Stimulated activated CD8-positive, alpha-beta memory T cell treated with anti-CD3 and anti-CD28 coated beads, Interleukin-12 subunit alpha, Interleukin-12 subunit beta, amount 100 ng/mL, for 4 hours (primary cell): ENCODE measurements around the gene TFPI2.

Experiments
- DNase-seq: peaks from one replicate; pipeline ENCODE4 v3.0.0-alpha.2; 2020; ENCODE audit warnings: low read depth

TFPI2 gene

GRCh38 chr7:93910076-93910994, 19.8 kb upstream of the TFPI2 start:
- no peak for DNase-seq

- no peak for DNase-seq
Observed at GRCh38 chr7:93906267-93906666, 15.7 kb upstream of the TFPI2 start, which contains the start of gene GNGT1. Gene GNGT1 (plus strand): TSS chr7:93906567. CDS start chr7:93906747, 180 bp downstream.

GRCh38 chr7:93902777-93903423, 12.3 kb upstream of the TFPI2 start:
- DNase-seq = no peak

- no peak for DNase-seq
Observed at GRCh38 chr7:93897680-93898079, 7.1 kb upstream of the TFPI2 start.

GRCh38 chr7:93895859-93896600, 5.5 kb upstream of the TFPI2 start:
- no peak for DNase-seq

GRCh38 chr7:93894966-93895640, 4.5 kb upstream of the TFPI2 start:
- no peak for DNase-seq

GRCh38 chr7:93894426-93894825, 3.9 kb upstream of the TFPI2 start:
- no peak for DNase-seq

GRCh38 chr7:93890041-93890463, 501 bp downstream of the TFPI2 start:
- no peak for DNase-seq

GRCh38 chr7:93889261-93889660, 1.3 kb downstream of the TFPI2 start:
- DNase-seq = no peak

GRCh38 chr7:93884541-93884940, 6.0 kb downstream of the TFPI2 start:
- DNase-seq = no peak

- DNase-seq = no peak
Observed at GRCh38 chr7:93883917-93884345, 6.6 kb downstream of the TFPI2 start.

GRCh38 chr7:93883078-93883916, 7.3 kb downstream of the TFPI2 start:
- DNase-seq = no peak

- DNase-seq = no peak
Observed at GRCh38 chr7:93882468-93882867, 8.1 kb downstream of the TFPI2 start.

GRCh38 chr7:93879356-93879755, 11.2 kb downstream of the TFPI2 start:
- DNase-seq = no peak

- no peak for DNase-seq
Observed at GRCh38 chr7:93877742-93878141, 12.8 kb downstream of the TFPI2 start.

GRCh38 chr7:93873998-93874574, 16.5 kb downstream of the TFPI2 start:
- no peak for DNase-seq

GRCh38 chr7:93866886-93867285, 23.7 kb downstream of the TFPI2 start:
- DNase-seq = no peak

GRCh38 chr7:93862651-93863050, 27.9 kb downstream of the TFPI2 start:
- DNase-seq = no peak

- no peak for DNase-seq
Observed at GRCh38 chr7:93861325-93861949, 29.1 kb downstream of the TFPI2 start.

- no peak for DNase-seq
Observed at GRCh38 chr7:93860261-93860660, 30.3 kb downstream of the TFPI2 start.
